Gastrocnemius medialis (tissue), 4 donors: Measurements from ENCODE around the gene TMEM50B. TPM values are rescaled to one million over a fixed set of nuclear protein-coding genes. Genes with fewer than 3 reads are reported as not detected.

Experiments
- ATAC-seq, 2 donors: fragments of 150-250 bp; one replicate each; pipeline ENCODE4 v1.9.1; 2016
- DNase-seq, 2 donors: peaks; one replicate each; pipeline ENCODE4 v3.0.0-alpha.2; 2019
- H3K27ac ChIP-seq, 4 donors: fragments of 200-600 bp; sonication (generic); 1 replicate in 1 of 4; 2 replicates in 3 of 4; pipeline ENCODE4 v1.5.1; 2016 to 2018; ENCODE audit warnings: mild to moderate bottlenecking in 2 of 4, moderate library complexity in 1 of 4
- H3K27me3 ChIP-seq, 3 donors: fragments of 200-600 bp; sonication (generic) in 2 of 3; 1 replicate in 1 of 3; 2 replicates in 2 of 3; pipeline versions ENCODE4 v1.5.1 to v1.6.0; 2016 to 2019; ENCODE audit warnings: mild to moderate bottlenecking in 1 of 3, moderate library complexity in 1 of 3
- H3K36me3 ChIP-seq, 2 donors: fragments of 200-600 bp; sonication (generic) in 1 of 2; one replicate each; pipeline ENCODE4 v1.5.1; 2017 to 2018
- H3K4me1 ChIP-seq, 2 donors: fragments of 200-600 bp; sonication (generic) in 1 of 2; one replicate each; pipeline ENCODE4 v1.5.1; 2016 to 2017; ENCODE audit warnings: mild to moderate bottlenecking in 2 of 2
- H3K4me3 ChIP-seq, 4 donors: fragments of 200-600 bp; sonication (generic) in 3 of 4; 1 replicate in 1 of 4; 2 replicates in 3 of 4; pipeline ENCODE4 v1.5.1; 2016 to 2019; ENCODE audit warnings: mild to moderate bottlenecking in 2 of 4
- H3K9me3 ChIP-seq, 3 donors: fragments of 200-600 bp; sonication (generic) in 2 of 3; 1 replicate in 1 of 3; 2 replicates in 2 of 3; pipeline ENCODE4 v1.5.1; 2016 to 2019
- POLR2A ChIP-seq, 2 donors: fragments of 450-650 bp; IDR thresholded peaks; one replicate each; pipeline ENCODE4 v1.6.1; 2017; ENCODE audit warnings: antibody characterized with exemption in 2 of 2, mild to moderate bottlenecking in 2 of 2, moderate library complexity in 2 of 2
- in situ Hi-C, 4 donors: fragments of 200-750 bp; cut with MboI; loops; one replicate each; pipeline versions ENCODE4 v1.15.0 to v1.8.0; 2017; ENCODE audit warnings: low sequenced_read_pairs in 4 of 4
- intact Hi-C: fragments of 100-400 bp; cut with DNase I; formaldehyde crosslinking; loops from one replicate; pipeline ENCODE4 v1.15.1; 2023; ENCODE audit warnings: low total_unique reads
- total RNA-seq, 4 donors: library from RNA; depleted of rRNA; stranded (reverse); fragments of >200 nt; gene quantifications; one replicate each; pipeline versions ENCODE4 v1.1.0 to v1.2.3, GENCODE V29; 2016
- TF ChIP-seq, protein P1 (sequence below), 5 experiments: fragments of 450-650 bp in 3 of 5; fragments of 200-600 bp in 2 of 5; sonication (generic) in 2 of 5; IDR thresholded peaks in 4 of 5; conservative IDR thresholded peaks in 1 of 5; 1 replicate in 4 of 5; 2 replicates in 1 of 5; pipeline ENCODE4 v1.5.1; 2016 to 2019; ENCODE audit warnings: antibody characterized with exemption in 5 of 5, mild to moderate bottlenecking in 3 of 5, moderate library complexity in 3 of 5

Gene TMEM50B
- total RNA-seq, 4 donors from 2014 or later: 33.2 to 47.1 (median 44.6) TPM

DNA sequence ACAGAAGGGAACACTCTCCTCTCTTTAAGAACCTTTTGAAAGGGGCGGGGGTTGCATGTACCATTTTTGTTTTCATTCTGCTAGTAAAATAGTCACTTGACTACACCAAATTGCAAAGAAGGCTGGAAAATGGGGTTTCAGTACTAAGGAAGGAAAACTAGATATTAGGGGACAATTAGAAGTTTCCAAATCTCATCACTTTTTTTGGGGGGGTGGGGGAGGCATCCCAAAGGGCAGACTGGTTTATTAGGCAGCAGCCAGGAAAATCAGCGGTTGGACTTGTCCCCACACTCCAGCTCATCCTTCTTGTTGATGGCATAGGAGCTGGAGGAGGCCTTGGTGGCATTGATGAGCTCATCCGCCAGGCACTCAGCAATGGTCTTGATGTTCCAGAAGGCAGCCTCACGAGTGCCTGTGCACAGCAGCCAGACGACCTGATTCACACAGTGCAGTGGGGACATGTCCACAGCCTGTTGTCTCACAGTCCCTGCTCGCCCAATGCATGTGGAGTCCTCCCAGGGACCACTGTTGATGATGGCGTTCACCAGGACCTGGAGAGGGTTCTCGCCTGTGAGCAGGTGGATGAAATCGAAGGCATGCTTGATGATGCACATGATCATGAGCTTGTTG, 1.7 kb upstream of the TMEM50B start:
- no peaks in the 10 kb centered on the region for H3K27me3 ChIP-seq
- DNase-seq (no peak), ATAC-seq (no peak)
- no peak overlapping the region for H3K27ac ChIP-seq
- in situ Hi-C loops (no loop called here), intact Hi-C loops (no loop called here)
- H3K4me1 ChIP-seq: peaks cover 13 to 14% of the 10 kb centered on the region in 2 donors
- no peaks in the 10 kb centered on the region for H3K36me3 ChIP-seq
- no peak for TF ChIP-seq POLR2A (IDR thresholded peaks at IDR 0.05)
- TF ChIP-seq, protein P1, sequence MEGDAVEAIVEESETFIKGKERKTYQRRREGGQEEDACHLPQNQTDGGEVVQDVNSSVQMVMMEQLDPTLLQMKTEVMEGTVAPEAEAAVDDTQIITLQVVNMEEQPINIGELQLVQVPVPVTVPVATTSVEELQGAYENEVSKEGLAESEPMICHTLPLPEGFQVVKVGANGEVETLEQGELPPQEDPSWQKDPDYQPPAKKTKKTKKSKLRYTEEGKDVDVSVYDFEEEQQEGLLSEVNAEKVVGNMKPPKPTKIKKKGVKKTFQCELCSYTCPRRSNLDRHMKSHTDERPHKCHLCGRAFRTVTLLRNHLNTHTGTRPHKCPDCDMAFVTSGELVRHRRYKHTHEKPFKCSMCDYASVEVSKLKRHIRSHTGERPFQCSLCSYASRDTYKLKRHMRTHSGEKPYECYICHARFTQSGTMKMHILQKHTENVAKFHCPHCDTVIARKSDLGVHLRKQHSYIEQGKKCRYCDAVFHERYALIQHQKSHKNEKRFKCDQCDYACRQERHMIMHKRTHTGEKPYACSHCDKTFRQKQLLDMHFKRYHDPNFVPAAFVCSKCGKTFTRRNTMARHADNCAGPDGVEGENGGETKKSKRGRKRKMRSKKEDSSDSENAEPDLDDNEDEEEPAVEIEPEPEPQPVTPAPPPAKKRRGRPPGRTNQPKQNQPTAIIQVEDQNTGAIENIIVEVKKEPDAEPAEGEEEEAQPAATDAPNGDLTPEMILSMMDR (IDR thresholded peaks at IDR 0.05 in 4 of 5, conservative IDR thresholded peaks at IDR 0.05 in 1 of 5): no peak
- H3K9me3 ChIP-seq: no peaks in the 10 kb centered on the region
- no peak overlapping the region for H3K4me3 ChIP-seq

- ATAC-seq (peak in 1 of 2 donors; percentile 1), DNase-seq (no peak)
- H3K36me3 ChIP-seq: no peaks in the 10 kb centered on the region
- peak overlapping the region; percentile 74 to 99 (median 80) for H3K4me3 ChIP-seq
- in situ Hi-C loops: no loop called here
- TF ChIP-seq, protein P1 (IDR thresholded peaks at IDR 0.05 in 4 of 5, conservative IDR thresholded peaks at IDR 0.05 in 1 of 5): no peak
- TF ChIP-seq POLR2A (IDR thresholded peaks at IDR 0.05): no peak
- no peaks in the 10 kb centered on the region for H3K27me3 ChIP-seq
- intact Hi-C loops: loop anchor here (1.0 kb wide), 2 partner anchors 11 to 63 kb away; partner anchors contain the start of genes DNAJC28 and SON
- H3K4me1 ChIP-seq: peaks cover 13 to 14% of the 10 kb centered on the region in 2 donors
- H3K27ac ChIP-seq: peak overlapping the region; percentile 82 to 98 (median 94)
- H3K9me3 ChIP-seq: no peaks in the 10 kb centered on the region
These were observed 818 bp upstream of the TMEM50B start for GRCh38 chr21:33480481-33481103.

GRCh38 chr21:33478935-33479678, 667 bp downstream of the TMEM50B start:
- in situ Hi-C loops (no loop called here), intact Hi-C loops (no loop called here)
- Histone ChIP-seq H3K27me3 (no peaks in the 10 kb centered on the region), H3K4me1 (peaks cover 13 to 14% of the 10 kb centered on the region in 2 donors), H3K9me3 (no peaks in the 10 kb centered on the region), H3K27ac (peak overlapping the region; percentile 88 to 98 (median 94)), H3K4me3 (peak overlapping the region; percentile 74 to 99 (median 88)), H3K36me3 (no peaks in the 10 kb centered on the region)
- ATAC-seq (peak; percentile 48 to 62), DNase-seq (peak; percentile 6 to 34)
- TF ChIP-seq, protein P1 (IDR thresholded peaks at IDR 0.05 in 4 of 5, conservative IDR thresholded peaks at IDR 0.05 in 1 of 5): peak in 2 of 5 experiments; percentile 26 to 27
- TF ChIP-seq POLR2A (IDR thresholded peaks at IDR 0.05): no peak

DNA sequence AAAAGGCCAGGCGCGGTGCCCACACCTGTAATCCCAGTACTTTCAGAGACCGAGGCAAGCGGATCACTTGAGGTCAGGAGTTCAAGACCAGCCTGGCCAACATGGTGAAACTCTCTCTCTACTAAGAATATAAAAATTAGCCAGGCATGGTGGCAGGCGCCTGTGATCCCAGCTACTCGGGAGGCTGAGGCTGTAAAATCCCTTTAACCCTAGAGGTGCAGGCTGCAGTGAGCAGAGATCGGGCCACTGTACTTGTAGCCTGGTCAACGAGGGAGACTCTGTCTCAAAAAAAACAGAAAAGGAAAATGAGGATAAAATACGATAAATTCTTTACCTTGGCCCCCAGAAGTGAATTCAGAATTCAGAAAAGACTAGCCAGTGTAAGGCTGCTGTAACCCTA, 1.6 kb downstream of the TMEM50B start:
- no peak for DNase-seq
- Histone ChIP-seq H3K36me3 (no peaks in the 10 kb centered on the region), H3K4me3 (peak overlapping the region; percentile 74 to 99 (median 88)), H3K27me3 (no peaks in the 10 kb centered on the region), H3K27ac (peak overlapping the region; percentile 88 to 98 (median 94)), H3K4me1 (peaks cover 13 to 14% of the 10 kb centered on the region in 2 donors), H3K9me3 (no peaks in the 10 kb centered on the region)
- TF ChIP-seq, protein P1 (IDR thresholded peaks at IDR 0.05 in 4 of 5, conservative IDR thresholded peaks at IDR 0.05 in 1 of 5): no peak
- no peak for TF ChIP-seq POLR2A (IDR thresholded peaks at IDR 0.05)
- in situ Hi-C loops: no loop called here
- no peak for ATAC-seq
- intact Hi-C loops: no loop called here
